Measurements from ENCODE around the gene CENPP. TPM values are rescaled to one million over a fixed set of nuclear protein-coding genes. Genes with fewer than 3 reads are reported as not detected.

The CENPP gene
- total RNA-seq, 1 donor from 2014 or later, result 19.4 TPM

DNA sequence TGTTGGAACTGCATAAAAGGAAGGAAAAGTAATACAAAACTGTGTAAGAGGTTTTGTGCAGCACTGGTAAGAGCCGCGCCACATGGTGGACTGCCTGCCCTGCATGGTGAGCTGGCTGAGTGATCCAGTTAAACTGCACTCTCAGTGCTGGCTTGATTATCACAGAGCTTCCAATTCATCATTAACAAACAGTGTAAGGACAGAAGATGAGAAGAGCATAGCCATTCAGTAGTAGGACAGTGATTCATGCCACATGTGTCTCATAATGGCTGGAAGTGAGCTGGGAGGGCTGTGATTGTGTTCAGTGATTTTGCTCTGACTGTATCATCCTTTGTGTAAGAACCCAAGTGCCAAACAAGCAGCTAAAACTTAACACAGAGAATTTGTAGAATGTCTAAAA lies 142.5 kb downstream of the CENPP start:
- intact Hi-C loops (cut with micrococcal nuclease), result no loop called here

DNA sequence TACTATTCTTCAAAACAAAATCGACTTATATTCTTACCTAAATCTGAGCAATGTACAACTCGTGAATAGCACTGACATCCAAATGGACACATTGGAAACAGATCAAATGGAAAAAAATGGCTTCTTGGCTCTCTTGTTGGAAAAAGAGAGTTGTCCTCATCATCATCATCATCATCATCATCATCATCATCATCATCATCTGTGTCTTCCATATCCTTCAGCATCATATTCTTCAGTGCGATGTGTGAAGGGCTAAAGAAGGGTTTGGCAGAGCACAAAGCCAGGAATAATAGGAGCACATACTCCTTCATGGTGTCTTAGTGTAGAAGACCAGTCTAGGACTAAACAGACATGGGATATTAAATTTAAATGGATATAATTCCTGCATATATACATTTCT lies 148.8 kb downstream of the CENPP start:
- intact Hi-C loops (cut with micrococcal nuclease), result no loop called here

DNA sequence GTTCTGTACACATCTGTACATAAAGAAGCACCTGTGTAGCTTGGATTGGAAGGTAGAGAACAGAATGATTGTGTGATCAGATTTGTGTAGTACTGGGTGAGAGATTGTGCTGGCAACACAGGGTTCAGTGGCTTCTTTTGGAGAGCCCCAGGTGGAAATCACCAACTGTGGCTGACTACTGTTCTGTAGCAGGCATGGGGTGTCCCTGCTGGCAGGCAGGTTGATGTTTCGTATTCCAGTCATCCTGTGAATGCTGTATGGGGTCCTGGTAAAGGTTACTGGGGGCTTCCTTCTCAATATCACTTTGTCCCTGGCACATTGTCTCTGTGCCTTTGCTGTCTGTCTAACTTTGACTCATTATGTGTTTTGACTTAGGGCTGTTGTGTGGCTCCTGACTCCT lies 151.2 kb downstream of the CENPP start:
- intact Hi-C loops (cut with micrococcal nuclease), result no loop called here

DNA sequence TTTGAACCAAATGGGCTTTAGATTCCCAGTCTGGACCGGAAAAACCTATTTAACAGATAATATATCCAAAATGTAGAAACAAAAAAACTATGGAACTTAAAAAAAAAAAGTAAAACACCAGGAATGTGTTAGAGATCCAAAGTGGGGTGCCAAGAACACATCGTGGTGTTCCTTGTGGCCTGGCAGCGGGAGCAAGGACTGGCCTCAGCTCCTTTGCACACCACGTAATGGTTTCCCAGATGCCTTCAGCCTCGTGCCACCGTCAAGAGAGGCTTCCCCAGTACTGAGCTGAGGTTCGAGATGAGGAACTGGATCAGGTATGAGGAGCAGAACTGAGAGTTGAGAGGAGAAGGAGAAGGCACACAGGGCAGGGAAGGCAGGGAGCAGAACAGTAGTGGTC lies 153.0 kb downstream of the CENPP start:
- intact Hi-C loops (cut with micrococcal nuclease), result no loop called here

DNA sequence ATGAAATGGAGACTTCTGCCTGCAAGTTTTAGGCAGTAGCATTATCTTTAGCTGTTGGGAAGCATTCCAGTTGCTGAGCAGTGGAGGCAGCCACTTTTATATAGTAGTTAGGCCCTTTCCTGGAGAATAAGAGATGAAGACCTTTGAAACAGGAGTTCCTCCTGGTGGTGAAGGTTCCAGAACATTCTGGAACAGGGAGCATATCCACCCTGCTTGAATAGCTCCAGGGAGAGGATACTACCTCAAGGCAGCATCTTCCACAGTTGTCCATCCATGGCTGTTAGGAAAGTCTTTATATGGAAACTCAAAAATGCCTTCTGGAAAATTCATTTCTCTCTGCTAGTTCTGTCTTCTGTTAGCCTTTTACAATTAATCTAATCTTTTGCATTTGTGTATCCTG lies 153.6 kb downstream of the CENPP start:
- intact Hi-C loops (cut with micrococcal nuclease), result no loop called here

DNA sequence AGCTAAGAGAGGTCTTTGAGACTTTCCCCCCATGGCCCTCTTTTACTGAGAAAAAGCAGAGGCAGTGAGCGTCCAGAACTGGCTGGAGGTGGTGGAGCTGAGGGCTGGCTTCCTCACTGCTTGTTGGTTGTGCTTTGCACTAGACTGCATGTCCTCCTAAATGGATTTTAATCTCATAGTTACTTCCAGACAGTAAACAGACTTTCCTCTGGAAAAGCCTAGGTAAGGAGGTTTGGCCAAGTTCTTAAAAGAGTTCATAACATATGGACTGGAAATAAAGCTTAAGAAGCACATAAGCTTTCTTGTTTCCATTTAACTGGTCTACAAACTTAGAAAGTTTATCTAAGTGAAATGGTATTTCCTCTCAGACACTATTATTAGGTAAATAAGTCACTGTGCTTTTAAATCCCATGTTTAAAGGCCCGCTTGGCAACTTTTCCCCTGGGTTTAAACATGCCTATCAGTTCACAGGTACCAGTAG lies 154.6 kb downstream of the CENPP start:
- intact Hi-C loops (cut with micrococcal nuclease), result no loop called here

DNA sequence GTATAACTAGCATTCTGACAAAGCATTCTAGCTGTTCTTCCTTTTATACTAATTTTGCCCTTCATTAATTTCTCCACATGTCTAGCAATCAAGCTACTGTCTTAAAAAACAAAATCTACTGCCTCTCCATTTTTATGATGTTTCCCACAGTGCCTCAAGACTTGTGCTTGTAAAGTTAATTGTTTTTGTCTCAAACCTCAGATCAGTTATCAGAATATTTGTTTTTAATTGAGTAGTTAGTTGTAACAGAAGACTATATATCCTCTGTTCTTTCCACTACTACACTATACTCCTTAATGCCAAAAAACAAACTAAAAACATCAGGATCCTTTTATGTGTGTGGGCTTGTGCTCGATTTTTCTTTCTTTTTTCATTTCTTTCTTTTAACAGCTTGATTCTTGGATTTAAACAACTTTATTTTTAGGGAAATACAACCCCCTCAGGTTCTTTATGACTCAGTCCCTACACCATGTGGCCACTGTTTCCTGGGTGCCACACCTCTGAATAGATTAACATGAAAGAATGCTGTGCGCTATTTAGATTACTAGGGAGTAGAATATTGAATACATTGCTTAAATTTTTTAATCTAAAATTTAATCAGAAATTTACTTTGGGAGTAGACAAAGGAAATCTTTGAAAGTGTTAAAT lies 155.4 kb downstream of the CENPP start:
- intact Hi-C loops (cut with micrococcal nuclease), result no loop called here

DNA sequence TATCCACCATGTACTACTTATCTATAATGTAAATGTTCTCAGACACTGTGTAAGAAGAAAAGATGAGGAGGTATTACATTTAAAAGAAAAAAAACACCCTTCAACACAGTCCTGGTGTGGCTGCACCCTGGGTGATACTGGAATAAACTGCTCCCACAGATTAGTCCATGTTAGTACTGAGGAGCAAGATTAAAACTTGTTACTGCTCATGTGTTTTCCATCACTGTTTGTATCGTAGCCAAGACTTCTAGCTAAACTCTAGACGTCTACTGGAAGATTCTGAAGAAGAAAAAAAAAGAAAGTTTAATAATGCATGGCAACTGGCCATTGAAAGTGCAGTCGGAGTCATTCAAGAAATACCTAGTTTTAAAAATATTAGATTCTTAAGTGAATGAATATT lies 156.6 kb downstream of the CENPP start, which contains the start of gene ASPN:
Gene ASPN (minus strand): TSS at position 178 of the 400 bp plus-strand sequence.
- intact Hi-C loops (cut with micrococcal nuclease), result no loop called here

DNA sequence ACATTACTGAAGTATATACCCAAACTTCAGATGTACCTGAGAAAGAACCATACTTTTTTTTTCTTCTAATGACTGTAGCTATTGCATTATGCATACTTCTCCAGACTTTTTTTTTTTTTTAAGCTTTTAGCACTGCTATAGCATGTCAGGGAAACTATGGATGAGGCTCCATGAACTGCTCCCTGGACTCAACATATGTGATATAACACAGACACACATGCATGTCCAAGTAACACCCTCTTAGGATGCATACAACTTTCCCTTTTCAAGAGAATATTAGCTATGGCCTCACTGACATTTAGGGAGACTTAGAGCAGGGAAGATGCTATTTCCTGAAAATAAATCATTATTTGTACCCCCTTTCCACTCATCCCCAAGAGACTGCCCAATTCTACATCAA lies 157.1 kb downstream of the CENPP start:
- intact Hi-C loops (cut with micrococcal nuclease), result no loop called here

DNA sequence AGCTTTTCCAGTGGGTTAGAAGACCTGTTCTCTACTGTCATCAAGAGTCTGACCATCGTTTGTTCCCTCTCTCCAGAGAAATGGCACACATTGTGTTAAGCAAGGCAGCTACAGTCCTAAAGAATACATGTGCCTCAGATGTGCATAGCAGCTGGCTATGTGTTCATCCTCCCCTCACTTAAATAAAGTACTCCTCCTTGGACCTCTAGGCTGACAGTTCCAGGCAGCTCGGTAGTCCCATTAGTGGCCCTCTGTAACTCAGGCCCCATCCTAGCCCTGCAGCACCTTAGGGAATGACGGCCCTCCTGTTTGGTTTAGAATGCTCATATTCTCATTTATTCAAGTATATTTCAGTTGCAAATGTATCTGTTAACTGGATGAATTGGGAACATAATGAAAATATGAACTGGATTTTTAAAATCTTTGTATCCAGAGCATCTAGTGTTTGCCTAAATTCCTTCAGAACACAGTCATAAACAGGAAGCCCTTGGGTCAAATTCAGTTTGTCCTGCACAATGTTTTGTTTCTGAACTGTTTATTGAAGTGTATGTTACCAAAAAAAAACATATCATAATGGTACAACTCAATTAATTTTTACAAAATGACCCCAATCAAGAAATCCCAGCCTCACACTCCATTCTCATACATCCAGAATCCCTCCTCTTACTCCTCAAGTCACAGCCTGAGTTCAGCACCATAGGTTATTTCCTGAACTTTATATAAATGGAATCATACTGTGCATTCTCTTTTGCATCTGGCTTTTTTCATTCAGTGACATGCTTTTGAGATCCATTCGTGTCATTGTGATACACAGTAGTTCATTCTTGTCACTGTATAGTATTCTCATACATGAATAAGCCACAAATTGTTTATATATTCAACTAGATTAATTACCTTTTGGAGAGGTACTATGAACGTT lies 158.1 kb downstream of the CENPP start:
- intact Hi-C loops (cut with micrococcal nuclease), result no loop called here

DNA sequence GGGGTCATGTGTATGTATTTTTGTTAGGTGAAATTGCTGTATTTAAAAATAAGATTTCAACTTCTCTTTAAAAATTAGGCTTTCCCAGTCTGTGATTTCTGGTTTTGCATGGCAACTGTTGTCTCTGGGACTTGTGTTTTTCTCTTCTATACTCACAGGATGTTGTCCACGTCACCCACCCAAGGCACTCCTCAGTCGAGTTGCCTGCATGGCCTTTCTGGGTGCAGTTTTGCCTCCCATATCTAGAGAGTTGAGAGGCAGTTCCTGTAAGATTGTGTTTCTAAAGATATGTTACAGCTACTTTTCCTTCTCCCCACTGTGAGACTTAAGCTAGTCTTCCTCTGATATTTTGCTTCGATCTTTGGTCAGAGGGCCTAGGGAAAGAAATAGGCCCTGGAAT lies 158.8 kb downstream of the CENPP start:
- intact Hi-C loops (cut with micrococcal nuclease), result no loop called here

DNA sequence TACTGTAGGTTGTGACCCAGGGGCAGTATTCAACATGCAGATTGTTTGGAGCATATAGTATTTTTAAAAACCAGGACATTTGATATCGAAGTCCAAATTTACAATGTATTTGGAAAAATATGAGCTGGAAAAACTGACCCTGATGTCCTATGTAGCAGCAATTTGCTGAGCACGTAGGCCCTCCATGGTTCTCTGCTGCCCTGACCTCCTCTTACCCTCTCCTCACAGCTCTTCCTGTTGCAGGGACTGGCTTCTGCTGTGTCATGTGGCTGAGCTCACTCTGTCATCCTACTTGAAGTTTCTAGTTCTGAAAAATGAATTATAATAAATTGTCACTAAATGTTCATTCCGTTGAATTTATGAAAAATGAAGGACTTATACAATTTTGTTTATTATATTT lies 160.6 kb downstream of the CENPP start:
- intact Hi-C loops (cut with micrococcal nuclease), result no loop called here

DNA sequence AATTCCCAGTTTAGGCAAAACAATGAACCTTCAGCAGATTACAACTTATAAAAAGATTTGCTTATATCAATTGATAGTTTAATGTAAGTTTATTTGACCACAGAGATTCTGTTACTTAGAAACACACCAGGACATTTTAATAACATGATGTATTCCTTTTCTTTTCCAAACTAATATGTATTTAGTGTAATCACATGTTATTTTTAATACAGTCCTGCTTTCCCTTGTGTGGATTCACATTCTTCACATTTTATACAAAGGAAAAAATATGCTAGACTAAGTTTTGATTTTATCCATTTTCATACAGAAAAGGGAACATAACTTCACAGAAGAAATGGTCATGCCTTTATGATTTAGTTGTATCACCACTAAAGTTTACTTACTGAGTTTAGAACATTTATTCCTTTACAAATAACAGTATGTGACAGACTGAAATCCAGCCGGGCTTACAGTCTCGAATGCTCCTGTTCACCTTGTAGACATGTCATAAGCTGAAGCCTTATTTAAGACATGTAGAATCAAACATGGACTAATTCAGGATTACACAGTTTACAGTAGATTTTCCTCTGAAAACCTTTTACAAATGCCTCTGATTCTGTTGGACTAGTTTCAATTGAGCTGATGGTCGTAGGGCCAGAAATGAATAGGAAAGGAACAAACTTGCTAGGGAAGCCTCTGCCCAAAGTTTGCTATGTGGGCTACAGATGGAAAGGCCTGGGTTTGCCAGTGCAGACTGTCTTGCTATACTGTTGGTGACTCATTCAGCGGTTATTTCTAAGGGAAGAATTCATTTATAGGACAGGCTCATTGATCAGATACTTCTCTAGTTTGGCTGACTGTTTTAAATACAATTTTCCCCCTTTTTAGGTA lies 163.2 kb downstream of the CENPP start:
- intact Hi-C loops (cut with micrococcal nuclease), result no loop called here

DNA sequence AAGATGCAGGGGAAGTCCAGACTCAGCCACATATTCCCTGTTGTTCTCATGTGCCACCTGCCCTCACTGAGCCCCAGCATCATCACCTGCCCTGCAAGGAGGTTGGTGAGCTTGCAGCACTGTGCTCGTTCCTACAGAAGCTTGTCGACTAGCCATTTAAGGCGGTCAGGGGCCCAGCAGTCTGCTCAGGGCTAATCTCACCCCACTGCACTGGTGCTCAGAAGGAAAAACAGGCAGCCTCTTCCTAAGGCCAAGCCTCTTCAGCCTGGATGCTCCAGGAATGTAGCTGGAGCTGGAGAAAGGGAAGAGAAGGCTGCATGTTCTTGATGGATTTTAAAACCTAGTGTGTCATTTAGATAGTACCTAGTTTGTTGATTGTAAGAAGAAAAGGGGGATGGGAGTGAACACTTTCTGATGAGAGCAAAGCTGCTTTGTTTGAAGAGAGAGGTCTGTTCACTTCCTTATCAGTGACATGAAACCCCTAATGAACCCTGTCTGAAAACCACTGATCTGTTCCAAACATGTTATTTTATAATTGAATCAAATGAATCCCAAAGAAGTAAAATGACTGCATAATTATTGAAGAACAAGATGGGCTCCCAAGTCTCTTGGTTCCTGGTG lies 167.1 kb downstream of the CENPP start:
- intact Hi-C loops (cut with micrococcal nuclease), result no loop called here

DNA sequence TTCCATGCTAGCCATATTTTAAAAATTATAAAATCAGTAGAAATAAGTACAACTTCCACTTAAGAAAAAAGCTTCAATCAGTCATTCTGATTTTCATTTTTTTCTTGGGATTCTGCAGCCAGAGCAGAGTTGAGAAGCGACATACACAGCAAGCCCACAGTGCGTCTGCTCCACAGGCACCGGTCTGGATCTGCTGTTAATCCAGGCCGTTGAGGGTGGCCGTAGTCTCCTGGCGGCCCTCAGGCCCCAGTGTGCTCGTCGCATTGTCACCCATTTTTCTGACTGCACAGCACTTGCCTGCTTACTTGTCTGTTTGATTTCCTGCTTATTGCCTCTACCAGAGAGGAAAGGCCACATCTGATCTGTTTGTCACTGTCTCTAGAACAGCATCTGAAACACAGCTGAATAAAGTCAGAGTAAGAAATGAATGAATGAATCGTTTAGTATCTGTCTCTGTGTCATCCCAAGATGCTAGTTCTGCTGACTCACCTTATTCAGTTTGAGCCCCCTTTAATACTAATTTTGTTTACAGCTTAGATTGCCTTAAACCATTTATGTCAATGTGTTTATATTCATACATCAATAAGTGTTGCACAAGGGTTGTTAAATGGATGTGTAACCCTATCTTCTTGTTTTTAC lies 168.1 kb downstream of the CENPP start:
- intact Hi-C loops (cut with micrococcal nuclease), result no loop called here

DNA sequence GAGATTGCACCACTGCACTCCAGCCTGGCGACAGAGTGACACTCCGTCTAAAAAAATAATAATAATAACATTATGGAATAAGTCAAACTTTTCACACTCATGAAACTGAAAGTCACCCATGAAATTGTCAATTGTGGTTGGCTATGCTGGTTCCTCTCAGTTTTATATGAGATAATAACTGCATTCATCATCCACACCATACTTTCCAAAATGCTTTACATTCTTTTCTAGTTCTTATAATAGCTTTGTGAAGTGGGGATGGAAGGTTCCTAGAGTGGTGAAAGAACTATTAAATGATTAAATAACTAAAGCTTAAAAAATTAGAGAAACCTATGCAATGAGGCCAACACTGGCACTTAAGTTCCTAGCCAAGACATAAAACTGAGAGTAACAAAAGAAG lies 169.1 kb downstream of the CENPP start:
- intact Hi-C loops (cut with micrococcal nuclease), result no loop called here

DNA sequence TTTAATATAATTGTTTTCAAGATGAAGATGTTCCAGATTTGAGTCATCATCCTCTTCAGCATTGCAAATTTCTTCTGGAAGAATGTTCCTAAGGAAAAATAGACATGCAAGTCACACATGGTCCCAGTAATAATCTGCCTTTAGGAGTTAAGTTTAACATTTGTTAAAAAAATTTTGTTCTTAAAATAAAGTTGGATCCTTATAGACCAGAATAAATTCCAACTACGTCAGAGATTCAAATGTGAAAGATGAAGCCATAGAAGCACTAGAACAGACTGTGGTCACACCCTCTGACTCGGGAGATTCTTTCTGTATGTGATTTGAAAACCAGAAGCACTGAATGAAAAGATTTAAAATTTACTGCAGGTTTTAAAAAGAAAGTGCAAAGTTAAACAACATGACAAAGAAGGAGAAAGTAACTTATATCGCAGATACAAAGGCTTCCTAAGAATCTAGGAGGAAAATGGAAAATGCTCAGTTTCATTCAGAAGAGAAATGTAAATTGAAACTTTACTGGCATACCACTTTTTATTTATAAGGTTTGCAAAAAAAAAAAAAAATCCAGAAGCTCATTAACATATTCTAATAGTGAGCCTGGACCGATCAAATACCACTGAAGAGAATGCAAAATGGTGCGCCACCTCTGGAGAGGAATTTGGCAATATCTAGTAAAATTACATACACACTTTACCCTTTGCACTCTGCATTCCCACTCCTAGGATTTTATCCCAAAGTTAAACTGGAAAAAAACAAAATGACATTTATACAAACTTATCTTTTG lies 170.8 kb downstream of the CENPP start:
- intact Hi-C loops (cut with micrococcal nuclease), result no loop called here

DNA sequence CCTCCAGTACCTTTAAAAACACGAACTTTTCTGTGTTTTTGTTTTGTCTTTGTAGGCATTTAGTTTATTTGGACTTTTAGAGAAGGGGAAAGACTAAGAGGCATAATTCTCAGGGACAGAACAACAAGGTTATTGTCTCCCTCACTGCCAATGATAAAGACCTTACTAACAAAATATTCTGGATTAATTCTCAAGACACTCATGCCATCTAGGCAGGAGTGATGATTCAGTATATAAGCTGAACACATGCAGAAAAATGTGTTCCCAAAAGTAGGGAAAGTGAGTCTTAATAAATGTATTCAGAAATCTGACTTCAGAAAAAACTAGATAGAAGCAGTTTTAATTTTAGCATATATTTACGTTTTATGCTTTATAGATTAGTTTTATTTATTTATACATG lies 173.9 kb downstream of the CENPP start:
- intact Hi-C loops (cut with micrococcal nuclease), result no loop called here

DNA sequence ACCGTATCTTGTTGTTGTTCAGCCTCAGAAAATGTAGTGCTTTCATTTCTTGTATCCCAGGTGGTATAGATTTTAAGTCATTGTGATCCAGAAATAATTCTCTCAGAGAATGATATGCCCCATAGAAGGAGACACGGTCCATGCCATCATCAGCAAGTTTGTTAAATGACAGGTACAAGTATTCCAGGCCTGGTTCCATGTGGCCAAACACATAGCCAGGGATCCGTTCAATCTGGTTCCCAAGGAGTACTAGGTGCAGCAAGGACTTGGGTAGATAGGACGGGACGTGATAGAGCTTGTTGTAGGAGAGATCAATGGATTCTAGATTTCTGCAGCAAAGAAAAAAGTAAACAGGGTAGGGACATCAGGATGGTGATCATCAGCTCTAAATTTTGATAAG lies 175.0 kb downstream of the CENPP start:
- intact Hi-C loops (cut with micrococcal nuclease), result no loop called here

All from T-helper 1 cell treated with Interleukin-12 subunit alpha and Interleukin-12 subunit beta and Interleukin-4 antibody, amounts not matched to agents 30 ng/mL and 1 ng/mL, for 36 hours (primary cell).